Uterus (tissue), 2 donors: ENCODE results near the gene MRPS6.

Source experiments
- POLR2A ChIP-seq, 2 donors: fragments of 450-650 bp; IDR thresholded peaks; one replicate each; pipeline ENCODE4 v1.6.1; 2016; ENCODE audit warnings: antibody characterized with exemption in 2 of 2, mild to moderate bottlenecking in 1 of 2, moderate library complexity in 1 of 2
- TF ChIP-seq, protein P1 (sequence below), 4 experiments: fragments of 200-600 bp in 2 of 4; fragments of 450-650 bp in 2 of 4; sonication (generic) in 2 of 4; IDR thresholded peaks; one replicate each; pipeline ENCODE4 v1.5.1; 2016 to 2019; ENCODE audit warnings: antibody characterized with exemption in 4 of 4, mild to moderate bottlenecking in 2 of 4, moderate library complexity in 1 of 4

DNA sequence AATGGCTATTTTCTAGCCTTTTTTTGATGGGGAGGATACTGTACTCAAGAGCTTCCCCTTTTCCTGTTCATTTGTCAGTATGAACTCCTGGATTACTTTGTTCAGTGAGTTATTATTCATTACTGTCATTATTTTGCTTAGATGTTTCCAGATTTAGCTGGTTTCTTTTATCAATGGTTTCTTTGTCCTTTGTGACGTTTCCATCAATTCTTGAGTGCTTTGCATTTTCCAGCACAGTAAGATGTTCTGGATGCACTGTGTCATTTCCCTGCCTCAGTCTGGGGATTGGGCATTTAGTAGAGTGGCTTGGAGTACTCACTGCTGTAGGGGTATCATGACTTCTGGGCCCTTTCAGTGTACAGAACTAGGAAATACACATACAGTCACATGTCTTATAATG, 34.2 kb downstream of the MRPS6 start:
- TF ChIP-seq, protein P1, sequence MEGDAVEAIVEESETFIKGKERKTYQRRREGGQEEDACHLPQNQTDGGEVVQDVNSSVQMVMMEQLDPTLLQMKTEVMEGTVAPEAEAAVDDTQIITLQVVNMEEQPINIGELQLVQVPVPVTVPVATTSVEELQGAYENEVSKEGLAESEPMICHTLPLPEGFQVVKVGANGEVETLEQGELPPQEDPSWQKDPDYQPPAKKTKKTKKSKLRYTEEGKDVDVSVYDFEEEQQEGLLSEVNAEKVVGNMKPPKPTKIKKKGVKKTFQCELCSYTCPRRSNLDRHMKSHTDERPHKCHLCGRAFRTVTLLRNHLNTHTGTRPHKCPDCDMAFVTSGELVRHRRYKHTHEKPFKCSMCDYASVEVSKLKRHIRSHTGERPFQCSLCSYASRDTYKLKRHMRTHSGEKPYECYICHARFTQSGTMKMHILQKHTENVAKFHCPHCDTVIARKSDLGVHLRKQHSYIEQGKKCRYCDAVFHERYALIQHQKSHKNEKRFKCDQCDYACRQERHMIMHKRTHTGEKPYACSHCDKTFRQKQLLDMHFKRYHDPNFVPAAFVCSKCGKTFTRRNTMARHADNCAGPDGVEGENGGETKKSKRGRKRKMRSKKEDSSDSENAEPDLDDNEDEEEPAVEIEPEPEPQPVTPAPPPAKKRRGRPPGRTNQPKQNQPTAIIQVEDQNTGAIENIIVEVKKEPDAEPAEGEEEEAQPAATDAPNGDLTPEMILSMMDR (IDR thresholded peaks at IDR 0.05), result no peak
- no peak for TF ChIP-seq POLR2A (IDR thresholded peaks at IDR 0.05)
